DMS153 treated with DMSO at 0.1 percent for 48 hours (cell line): ENCODE measurements around the gene AVEN.
"Not testable (repeated sequence)": the region's sequence is repeated elsewhere in the genome, so short reads cannot be mapped to it uniquely, and the experiment has no call there.

Source experiments
- DNase-seq: peaks from one replicate; lab custom pipeline; 2025; ENCODE audit not compliant: unreplicated experiment; lab: John Stamatoyannopoulos, UW

The AVEN gene

DNA sequence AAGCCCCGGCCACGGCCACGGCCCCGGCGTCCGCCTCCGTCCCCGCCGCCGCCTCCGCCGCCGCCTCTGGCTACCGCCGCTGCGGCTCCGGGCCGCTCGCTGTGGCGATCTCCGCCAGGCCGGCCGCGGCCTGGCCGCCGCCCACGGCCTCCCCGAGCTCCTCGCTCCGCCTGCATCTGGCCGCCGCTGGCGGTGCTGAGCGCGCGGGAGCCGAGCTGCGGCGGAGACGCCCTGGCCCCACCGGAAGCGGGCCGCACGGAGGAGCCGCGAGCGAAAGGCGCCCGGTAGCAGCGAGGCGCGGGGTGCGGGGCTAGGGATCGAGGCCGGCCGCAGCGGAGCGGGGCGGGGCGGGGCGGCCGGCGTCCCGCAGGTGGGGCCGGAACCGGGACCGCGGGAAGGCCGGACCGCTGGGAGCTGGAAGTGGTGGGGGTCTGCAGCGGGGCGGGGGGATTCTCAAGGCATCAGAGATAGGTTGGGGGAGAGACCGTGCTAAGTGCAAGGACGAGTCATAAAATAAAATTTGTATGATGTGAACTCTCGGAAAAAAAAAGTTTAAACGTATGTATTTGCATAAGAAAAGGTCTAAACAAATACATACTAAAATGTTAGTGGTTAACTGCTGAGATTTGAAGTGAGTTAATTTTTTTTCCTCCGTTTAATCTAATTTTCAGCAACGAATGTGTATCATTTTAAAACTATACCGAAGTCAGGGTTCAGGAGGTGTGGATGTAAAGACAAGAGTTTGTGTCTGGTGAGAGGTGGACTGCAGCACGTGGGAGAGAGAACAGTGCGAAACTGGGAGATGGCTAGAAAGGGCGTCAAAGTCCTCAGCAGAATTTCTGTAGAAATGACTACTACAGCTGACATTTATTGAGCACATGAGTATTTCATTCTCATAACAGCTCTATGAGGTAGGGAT lies at the start of gene AVEN:
Gene AVEN (minus strand): TSS at position 334 of the 919 bp plus-strand sequence. CDS start 158 bp downstream, at position 176.
- DNase-seq, result peak; percentile 0

DNA sequence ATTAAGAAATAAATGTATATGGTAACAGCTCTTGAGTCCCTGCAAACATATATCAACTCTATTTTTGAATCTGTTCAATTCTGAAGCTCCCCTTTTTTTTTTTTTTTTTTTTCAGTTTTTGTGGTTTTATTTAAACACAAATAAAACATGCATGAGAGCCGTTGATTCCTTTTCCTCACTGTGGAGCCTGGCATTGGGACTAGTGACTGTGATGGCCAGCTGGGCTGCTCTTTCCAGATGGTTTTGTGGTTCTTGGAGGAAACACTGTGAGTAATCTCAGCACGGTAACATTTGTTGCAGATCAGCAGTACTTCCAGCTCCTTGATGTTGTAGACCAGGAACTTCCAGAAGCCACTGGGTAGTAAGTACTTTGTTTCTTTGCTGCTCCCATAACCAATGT lies 46.7 kb upstream of the AVEN start:
- no peak for DNase-seq

- no peak for DNase-seq
These were observed 45.1 kb upstream of the AVEN start for GRCh38 chr15:34084086-34084485.

DNA sequence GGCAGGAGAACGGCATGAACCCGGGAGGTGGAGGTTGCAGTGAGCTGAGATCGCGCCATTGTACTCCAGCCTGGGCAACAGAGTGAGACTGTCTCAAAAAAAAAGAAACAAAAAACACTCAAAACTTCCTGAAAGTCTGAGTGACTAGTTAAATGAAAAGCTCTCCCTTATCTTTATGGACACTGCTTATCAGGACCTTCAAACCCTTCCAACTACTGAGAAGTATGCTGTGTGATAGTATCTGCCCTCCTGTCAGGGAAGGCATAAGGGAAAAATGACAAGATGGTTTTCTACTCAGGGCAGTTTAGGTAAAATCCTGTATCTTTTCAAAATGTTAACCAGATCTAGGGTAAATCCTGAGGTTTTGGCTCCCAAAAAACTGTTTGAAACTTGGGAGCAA lies 40.9 kb upstream of the AVEN start:
- DNase-seq, result no peak

DNA sequence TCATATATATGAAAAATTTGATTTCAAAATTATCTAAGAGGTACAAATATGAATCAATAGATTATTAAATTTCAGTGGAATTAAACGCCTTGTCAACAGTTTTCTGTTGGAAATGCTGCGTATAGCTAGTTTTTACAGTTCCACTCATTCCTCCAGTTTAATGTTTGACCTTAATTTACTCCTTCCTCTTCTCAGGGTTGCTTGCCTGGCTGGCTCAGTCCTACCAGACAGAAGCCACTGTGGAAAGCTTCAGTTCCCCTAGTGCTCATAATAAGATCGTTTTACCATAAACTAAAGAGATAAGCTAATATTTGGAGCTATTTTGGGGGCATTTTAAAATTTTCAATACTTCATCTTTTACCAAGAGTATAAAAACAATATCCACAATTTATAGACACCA lies 39.9 kb upstream of the AVEN start:
- no peak for DNase-seq

GRCh38 chr15:34076785-34077184 lies 37.8 kb upstream of the AVEN start:
- no peak for DNase-seq

GRCh38 chr15:34070003-34070402 lies 31.0 kb upstream of the AVEN start:
- no peak for DNase-seq

DNA sequence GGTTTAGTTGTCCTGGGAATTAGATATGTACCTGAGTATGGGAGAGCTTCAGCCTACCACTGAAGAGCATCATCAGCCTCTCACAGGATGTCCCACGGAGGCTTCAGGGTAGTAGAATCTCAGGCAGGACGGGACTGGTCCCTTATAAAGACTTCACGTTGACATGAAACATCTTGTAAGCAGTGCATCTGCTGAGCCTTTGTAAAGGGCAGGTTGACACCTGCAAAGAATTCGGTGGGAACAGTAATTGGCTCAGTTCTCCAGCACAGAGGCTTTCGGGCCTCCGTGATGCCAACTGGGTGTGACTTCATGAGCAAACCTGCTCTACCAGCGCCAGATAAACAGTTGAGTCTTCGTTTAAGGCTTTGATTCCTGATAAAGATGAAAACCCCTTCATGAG lies 26.9 kb upstream of the AVEN start:
- no peak for DNase-seq

DNA sequence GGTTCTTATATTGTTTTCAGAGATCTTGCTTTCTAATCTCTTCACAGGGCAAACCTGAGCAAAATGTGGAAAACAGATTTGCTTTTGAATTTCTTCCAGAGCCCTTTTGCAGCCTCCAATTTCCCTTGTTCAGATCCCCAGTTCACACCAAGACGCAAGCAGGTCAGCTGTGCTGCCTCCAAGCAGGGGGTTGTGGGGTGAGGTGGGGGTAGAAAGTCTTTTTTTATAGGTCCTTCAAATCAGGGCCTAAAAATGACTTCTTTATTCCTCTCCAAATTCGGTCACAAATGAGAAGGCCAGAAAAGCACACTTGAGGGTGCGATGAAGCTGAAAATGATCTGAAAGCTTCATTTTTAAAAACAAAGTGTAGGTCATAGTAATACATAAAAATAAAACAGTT lies 26.3 kb upstream of the AVEN start:
- no peak for DNase-seq

- no peak for DNase-seq
These were observed 25.4 kb upstream of the AVEN start for GRCh38 chr15:34064438-34064837.

DNA sequence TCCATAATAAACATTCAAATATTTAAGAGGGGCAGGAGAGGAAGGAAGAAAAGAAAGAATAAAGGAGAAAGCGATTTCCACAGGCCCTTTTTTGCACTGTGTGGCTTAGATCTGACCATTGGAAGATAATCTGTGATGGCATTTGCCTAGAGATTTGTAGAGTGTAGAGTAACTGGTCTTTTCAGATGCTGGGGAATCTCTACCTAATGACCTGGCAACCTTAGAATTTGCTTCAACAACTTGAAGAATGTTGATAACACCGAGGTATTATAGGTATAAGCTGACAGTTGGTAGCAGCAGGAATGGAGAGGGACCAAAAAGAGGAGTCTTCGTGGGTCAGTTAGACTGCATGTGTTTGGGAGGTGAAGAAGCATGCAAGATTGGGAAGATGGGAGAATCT lies 20.9 kb upstream of the AVEN start:
- no peak for DNase-seq

DNA sequence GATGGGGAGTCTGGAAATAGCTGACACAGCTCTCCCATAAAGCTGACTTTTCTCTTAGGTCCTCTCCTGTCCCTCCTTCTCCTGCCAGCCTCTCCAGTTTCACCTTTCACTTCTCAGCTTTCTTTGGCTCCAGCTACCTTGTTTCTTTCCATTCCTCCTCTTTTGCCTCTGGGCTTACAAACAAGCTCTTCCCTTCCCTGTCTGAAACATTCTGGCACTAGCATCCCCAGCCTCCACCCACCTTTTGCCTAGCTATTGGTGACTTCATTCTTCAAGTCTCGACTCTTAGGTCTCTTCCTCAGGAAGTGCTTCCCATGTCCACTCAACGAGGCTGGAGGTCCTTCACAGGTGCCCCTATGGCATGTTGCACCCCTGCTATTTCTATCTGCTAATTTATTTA lies 20.5 kb upstream of the AVEN start:
- DNase-seq, result no peak

- DNase-seq, result no peak
These were observed 17.9 kb upstream of the AVEN start for GRCh38 chr15:34056911-34057310.

DNA sequence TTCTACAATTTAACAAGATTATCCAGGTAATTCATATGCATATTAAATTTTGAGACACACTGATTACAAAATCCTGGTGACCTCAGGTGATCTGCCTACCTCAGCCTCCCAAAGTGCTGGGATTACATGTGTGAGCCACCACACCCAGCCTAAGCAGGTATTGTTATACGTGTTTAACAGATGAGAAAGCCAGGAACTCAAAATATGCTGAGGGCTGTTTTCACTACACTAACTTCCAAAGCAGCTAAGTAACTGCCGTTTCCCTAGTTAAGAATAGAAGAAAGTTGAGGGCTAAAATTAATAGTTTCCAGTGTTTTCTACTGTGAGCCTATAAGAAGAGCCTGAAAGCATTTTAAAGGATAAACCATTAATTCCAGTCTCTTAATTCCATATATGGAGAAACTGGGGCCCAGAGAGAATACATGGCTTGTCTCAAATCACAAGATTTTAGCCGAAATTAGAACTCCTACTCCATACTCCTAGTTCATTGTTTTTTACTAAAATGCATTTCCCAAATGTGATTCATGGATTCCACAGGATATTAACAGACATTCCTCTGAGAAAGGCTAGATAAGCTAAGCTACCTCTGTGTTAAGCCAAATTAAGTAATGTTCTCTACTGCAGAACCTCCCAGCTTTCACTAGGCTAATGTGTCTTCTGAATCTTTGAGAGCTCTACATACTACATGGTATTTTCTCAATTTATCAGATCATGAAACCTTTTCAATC lies 17.0 kb upstream of the AVEN start:
- DNase-seq, result no peak

DNA sequence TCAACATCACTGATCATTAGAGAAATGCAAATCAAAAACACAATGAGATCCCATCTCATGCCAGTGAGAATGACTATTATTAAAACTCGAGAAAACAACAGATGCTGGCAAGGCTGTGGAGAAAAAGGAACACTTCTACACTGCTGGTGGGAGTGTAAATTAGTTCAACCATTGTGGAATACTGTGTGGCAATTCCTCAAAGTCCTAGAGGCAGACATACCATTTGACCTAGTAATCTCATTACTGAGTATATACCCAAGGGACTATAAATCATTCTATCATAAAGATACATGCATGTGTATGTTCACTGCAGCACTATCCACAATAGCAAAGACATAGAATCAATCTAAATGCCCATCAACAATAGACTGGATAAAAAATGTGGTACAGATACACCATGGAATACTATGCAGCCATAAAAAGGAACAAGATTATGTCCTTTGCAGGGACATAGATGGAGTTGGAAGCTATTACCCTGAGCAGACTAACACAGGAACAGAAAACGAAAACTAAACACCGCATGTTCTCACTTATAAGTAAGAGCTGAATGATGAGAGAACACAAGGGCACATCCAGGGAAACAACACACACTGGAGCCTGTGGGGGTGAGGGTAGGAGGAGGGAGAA lies 15.2 kb upstream of the AVEN start:
- no peak for DNase-seq

DNA sequence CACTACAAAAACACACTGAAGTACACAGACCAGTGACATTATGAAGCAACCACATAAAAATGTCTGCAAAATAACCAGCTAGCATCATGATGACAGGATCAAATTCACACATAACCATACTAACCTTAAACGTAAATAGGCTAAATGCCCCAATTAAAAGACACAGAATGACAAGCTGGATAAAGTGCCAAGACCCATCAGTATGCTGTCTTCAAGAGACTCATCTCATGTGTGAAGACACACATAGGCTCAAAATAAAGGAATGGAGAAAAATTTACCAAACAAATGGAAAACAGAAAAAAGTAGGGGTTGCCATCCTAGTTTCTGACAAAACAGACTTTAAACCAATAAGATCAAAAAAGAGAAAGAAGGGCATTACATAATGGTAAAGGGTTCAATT lies 11.4 kb upstream of the AVEN start:
- not testable (repeated sequence) for DNase-seq

- DNase-seq, result no peak
These were observed 10.1 kb upstream of the AVEN start for GRCh38 chr15:34049112-34049511.

DNA sequence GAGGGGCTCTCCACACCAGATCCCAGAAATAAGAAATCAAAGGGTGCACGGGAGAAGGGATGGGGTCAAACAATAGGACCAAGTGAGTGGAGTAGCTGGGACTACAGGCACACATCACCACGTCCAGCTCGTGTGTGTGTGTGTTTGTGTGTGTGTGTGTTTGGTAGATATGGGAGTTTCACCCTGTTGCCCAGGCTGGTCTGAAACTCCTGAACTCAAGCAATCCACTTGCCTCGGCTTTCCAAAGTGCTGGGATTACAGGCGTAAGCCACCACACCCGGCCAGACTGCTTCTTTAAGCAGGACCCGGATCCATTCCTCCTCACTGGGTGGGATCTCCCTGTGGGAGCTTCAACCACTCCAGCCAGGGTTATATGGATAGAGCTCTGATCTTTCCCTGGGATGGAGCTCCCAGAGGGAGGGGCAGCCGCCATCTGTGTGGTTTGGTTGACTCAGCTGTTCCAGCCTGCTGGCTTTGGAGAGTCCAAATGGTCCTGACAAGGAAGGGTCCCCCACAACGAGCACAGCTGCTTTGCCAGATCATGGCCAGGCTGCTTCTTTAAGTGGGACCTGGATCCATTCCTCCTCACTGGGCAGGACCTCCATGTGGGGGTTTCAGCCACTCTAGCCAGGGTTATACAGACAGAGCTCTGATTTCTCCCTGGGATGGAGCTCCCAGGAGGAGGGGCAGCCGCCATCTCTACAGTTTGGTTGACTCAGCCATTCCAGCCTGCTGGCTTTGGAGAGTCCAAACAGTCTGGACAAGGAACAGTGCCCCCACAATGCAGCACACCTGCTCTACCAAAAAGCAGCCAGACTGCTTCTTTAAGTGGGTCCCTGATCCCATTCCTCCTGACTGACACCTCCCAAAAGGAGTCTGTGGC lies 9.1 kb upstream of the AVEN start:
- DNase-seq, result no peak

- no peak for DNase-seq
These were observed 7.6 kb upstream of the AVEN start for GRCh38 chr15:34046471-34047145.

DNA sequence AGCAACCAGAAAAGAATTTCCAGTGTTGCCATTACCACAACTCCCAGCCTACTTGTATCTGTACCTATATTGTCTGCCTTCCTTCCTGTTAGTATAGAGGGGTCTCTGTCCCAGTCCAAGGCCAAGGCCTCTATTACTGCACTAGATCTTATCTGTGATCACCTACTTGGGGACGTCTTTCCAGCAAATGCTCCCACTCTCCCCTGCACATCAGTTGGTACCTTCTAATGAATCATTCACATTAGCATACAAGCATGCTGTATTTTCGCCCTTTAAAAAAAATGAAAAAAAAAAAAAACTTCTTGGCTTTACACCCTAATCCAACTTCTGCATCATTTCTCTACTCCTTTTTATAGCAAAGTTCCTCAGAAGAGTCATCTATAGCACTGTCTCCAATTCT lies 4.8 kb upstream of the AVEN start:
- no peak for DNase-seq
